ENCODE measurements around the gene SLC1A6.
"Not testable (repeated sequence)": the region's sequence is repeated elsewhere in the genome, so short reads cannot be mapped to it uniquely, and the experiment has no call there.

The SLC1A6 gene

GRCh38 chr19:14957464-14957863 lies 22.2 kb downstream of the SLC1A6 start:
- DNase-seq (ENCODE audit: low read depth in 3 of 3), result no peak

- no peak for DNase-seq (ENCODE audit: low read depth in 3 of 3)
Observed at GRCh38 chr19:14954071-14954655, 25.5 kb downstream of the SLC1A6 start.

- DNase-seq (ENCODE audit: low read depth in 3 of 3), result no peak
Observed at GRCh38 chr19:14952767-14953166, 26.9 kb downstream of the SLC1A6 start.

- no peak for DNase-seq (ENCODE audit: low read depth in 3 of 3)
Observed at GRCh38 chr19:14950421-14950820, 29.2 kb downstream of the SLC1A6 start.

GRCh38 chr19:14949876-14950275 lies 29.8 kb downstream of the SLC1A6 start:
- DNase-seq (ENCODE audit: low read depth in 3 of 3), result no peak

GRCh38 chr19:14949413-14949812 lies 30.3 kb downstream of the SLC1A6 start:
- DNase-seq (ENCODE audit: low read depth in 3 of 3), result not testable (repeated sequence)

GRCh38 chr19:14944456-14944855 lies 35.2 kb downstream of the SLC1A6 start:
- no peak for DNase-seq (ENCODE audit: low read depth in 3 of 3)

- DNase-seq (ENCODE audit: low read depth in 3 of 3), result no peak
Observed at GRCh38 chr19:14943601-14944000, 36.1 kb downstream of the SLC1A6 start.

- no peak for DNase-seq (ENCODE audit: low read depth in 3 of 3)
Observed at GRCh38 chr19:14941189-14941588, 38.5 kb downstream of the SLC1A6 start, which contains the start of gene OR7C2. TSS of gene OR7C2 (plus strand) at chr19:14941489. CDS start at chr19:14941489, 0 bp downstream.

- DNase-seq (ENCODE audit: low read depth in 3 of 3), result no peak
Observed at GRCh38 chr19:14940266-14940665, 39.4 kb downstream of the SLC1A6 start.

- no peak for DNase-seq (ENCODE audit: low read depth in 3 of 3)
Observed at GRCh38 chr19:14933506-14933905, 46.2 kb downstream of the SLC1A6 start.

GRCh38 chr19:14916848-14917247 lies 62.8 kb downstream of the SLC1A6 start:
- DNase-seq (ENCODE audit: low read depth in 3 of 3), result no peak

- no peak for DNase-seq (ENCODE audit: low read depth in 3 of 3)
Observed at GRCh38 chr19:14915116-14915515, 64.5 kb downstream of the SLC1A6 start.

- DNase-seq (ENCODE audit: low read depth in 3 of 3), result no peak
Observed at GRCh38 chr19:14906711-14907110, 73.0 kb downstream of the SLC1A6 start.

- DNase-seq (ENCODE audit: low read depth in 3 of 3), result no peak
Observed at GRCh38 chr19:14901675-14902260, 77.9 kb downstream of the SLC1A6 start.
